Measurements from ENCODE around the gene ERO1A. TPM values are rescaled to one million over a fixed set of nuclear protein-coding genes. Genes with fewer than 3 reads are reported as not detected.

ERO1A gene
- total RNA-seq, 2 donors from 2014 or later = 32.6 to 63.8 TPM

GRCh38 chr14:52694761-52695480 is 437 bp downstream of the ERO1A start:
- Histone ChIP-seq H3K4me3 (peak overlapping the region; percentile 97), H3K36me3 (no peaks in the 10 kb centered on the region), H3K9me3 (no peaks in the 10 kb centered on the region), H3K27ac (peak overlapping the region; percentile 97 to 99), H3K4me1 (ENCODE audit: control insufficient read depth in 1 of 2, low read depth in 2 of 2) (peaks cover 14 to 30% of the 10 kb centered on the region in 2 donors), H3K27me3 (replicated peaks; ENCODE audit: insufficient read depth) (no peaks in the 10 kb centered on the region)
- no peak for TF ChIP-seq CTCF (IDR thresholded peaks at IDR 0.05)
- ATAC-seq (ENCODE audit: insufficient number of reproducible peaks, low FRiP score, low read depth) (peak; percentile 6), DNase-seq (ENCODE audit: low spot score) (no peak)

- no peak overlapping the region for H3K4me3 ChIP-seq
- ATAC-seq (ENCODE audit: insufficient number of reproducible peaks, low FRiP score, low read depth) (no peak), DNase-seq (ENCODE audit: low spot score) (no peak)
- H3K27ac ChIP-seq = no peak overlapping the region
- H3K4me1 ChIP-seq (ENCODE audit: control insufficient read depth in 1 of 2, low read depth in 2 of 2) = peaks cover 14 to 30% of the 10 kb centered on the region in 2 donors
- no peaks in the 10 kb centered on the region for H3K9me3 ChIP-seq
- H3K36me3 ChIP-seq = no peaks in the 10 kb centered on the region
- no peaks in the 10 kb centered on the region for H3K27me3 ChIP-seq (replicated peaks; ENCODE audit: insufficient read depth)
- no peak for TF ChIP-seq CTCF (IDR thresholded peaks at IDR 0.05)
Measured at GRCh38 chr14:52693532-52693931, 1.8 kb downstream of the ERO1A start.

GRCh38 chr14:52693036-52693435 is 2.3 kb downstream of the ERO1A start:
- no peak for ATAC-seq (ENCODE audit: insufficient number of reproducible peaks, low FRiP score, low read depth)
- DNase-seq (ENCODE audit: low spot score) = no peak
- TF ChIP-seq CTCF (IDR thresholded peaks at IDR 0.05) = no peak
- no peak overlapping the region for H3K27ac ChIP-seq
- no peak overlapping the region for H3K4me3 ChIP-seq
- no peaks in the 10 kb centered on the region for H3K27me3 ChIP-seq (replicated peaks; ENCODE audit: insufficient read depth)
- no peaks in the 10 kb centered on the region for H3K9me3 ChIP-seq
- peaks cover 14 to 30% of the 10 kb centered on the region in 2 donors for H3K4me1 ChIP-seq (ENCODE audit: control insufficient read depth in 1 of 2, low read depth in 2 of 2)
- no peaks in the 10 kb centered on the region for H3K36me3 ChIP-seq

DNA sequence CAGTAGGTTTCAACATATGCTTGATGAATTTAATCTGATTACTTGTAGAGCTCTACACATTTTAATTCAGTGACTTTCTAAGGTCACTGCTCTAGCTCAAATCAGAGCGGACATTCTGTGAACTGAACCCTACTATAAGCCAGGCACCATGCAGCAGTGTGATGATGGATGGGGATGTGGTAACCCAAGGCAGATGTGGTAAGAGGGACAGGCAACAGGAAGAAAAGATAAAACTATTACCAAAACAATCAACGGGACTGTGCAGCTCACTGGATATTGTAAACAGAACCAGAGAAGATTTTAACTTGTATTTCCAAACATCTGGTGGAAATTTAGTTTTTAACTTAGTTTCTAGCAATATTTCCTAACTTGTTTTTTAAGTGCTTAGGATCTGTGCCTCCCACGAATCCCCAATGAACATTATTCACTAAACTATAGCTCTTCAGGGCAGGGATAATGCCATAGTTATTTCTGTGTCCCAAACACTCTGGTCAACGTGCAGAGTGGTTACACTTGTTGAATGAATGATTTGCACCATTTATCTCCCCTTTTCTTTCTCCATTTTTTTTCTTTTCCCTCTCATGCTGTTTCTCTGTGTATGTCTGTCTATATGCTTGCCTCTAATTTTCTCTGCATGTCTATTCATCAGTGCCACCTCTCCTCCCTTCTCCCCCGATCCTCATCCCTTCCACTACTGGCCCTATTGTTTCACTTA is 3.0 kb downstream of the ERO1A start:
- H3K9me3 ChIP-seq = no peaks in the 10 kb centered on the region
- peaks cover 14 to 30% of the 10 kb centered on the region in 2 donors for H3K4me1 ChIP-seq (ENCODE audit: control insufficient read depth in 1 of 2, low read depth in 2 of 2)
- ATAC-seq (ENCODE audit: insufficient number of reproducible peaks, low FRiP score, low read depth) = no peak
- no peaks in the 10 kb centered on the region for H3K27me3 ChIP-seq (replicated peaks; ENCODE audit: insufficient read depth)
- no peak overlapping the region for H3K27ac ChIP-seq
- no peaks in the 10 kb centered on the region for H3K36me3 ChIP-seq
- DNase-seq (ENCODE audit: low spot score) = no peak
- TF ChIP-seq CTCF (IDR thresholded peaks at IDR 0.05) = no peak
- H3K4me3 ChIP-seq = no peak overlapping the region

DNA sequence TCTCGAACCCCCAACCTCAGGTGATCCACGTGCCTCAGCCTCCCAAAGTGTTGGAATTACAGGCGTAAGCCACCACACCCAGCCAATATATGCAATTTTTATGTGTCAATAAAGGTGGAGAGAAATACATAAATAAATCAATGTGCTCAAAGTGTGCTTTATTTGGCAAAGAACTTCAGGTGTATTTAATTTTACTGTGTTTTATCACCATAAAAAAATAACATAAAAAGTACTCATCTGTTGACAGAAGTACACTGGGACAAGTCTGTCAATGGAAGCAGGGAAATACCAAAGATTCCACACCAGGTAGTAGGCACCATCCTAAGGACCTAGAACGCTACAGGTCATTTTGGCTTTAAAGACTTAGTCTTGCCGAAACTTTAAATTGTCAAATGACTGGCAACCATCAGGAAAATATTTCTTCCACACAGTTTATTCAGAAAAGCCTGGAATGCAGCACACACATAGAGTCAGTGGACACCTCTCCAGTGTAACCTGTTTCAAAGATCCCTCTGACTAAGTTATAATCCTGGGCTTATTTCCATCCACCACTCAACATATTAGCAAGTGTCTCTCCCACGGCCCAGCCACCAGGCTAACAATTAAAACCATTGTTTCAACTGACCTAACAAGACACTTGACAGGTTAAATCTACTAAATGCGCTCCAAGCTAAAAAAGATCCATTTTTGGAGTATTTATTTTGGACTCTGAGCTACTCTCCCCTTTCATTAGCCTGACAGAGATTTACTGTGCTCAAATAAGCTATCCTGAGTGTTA is 4.2 kb downstream of the ERO1A start:
- no peak overlapping the region for H3K27ac ChIP-seq
- no peak for TF ChIP-seq CTCF (IDR thresholded peaks at IDR 0.05)
- H3K36me3 ChIP-seq = no peaks in the 10 kb centered on the region
- no peak overlapping the region for H3K4me3 ChIP-seq
- DNase-seq (ENCODE audit: low spot score) (no peak), ATAC-seq (ENCODE audit: insufficient number of reproducible peaks, low FRiP score, low read depth) (no peak)
- no peaks in the 10 kb centered on the region for H3K9me3 ChIP-seq
- no peaks in the 10 kb centered on the region for H3K27me3 ChIP-seq (replicated peaks; ENCODE audit: insufficient read depth)
- H3K4me1 ChIP-seq (ENCODE audit: control insufficient read depth in 1 of 2, low read depth in 2 of 2) = peaks cover 14 to 30% of the 10 kb centered on the region in 2 donors

All from thoracic aorta (tissue), 2 donors.